Trophoblast cell (in vitro differentiated cells and primary cell): Measurements from ENCODE around the gene ULK1.
A peak's percentile ranks its signal among the peaks of the same experiment; 100 is the strongest.

Source experiments
- DNase-seq, 2 donors: peaks; one replicate each; pipeline ENCODE4 v3.0.0-alpha.2; 2016
- H2AFZ ChIP-seq: 2 replicates; pipeline ENCODE4 v1.6.1; 2013; ENCODE audit warnings: low read length, moderate library complexity, mild to moderate bottlenecking; ENCODE audit not compliant: insufficient read depth, poor library complexity
- H2AK5ac ChIP-seq: 2 replicates; pipeline ENCODE4 v1.6.1; 2013; ENCODE audit warnings: mild to moderate bottlenecking, low read length
- H2BK120ac ChIP-seq: 2 replicates; pipeline ENCODE4 v1.6.1; 2013; ENCODE audit warnings: low read length, mild to moderate bottlenecking, moderate library complexity; ENCODE audit not compliant: insufficient read depth, poor library complexity
- H2BK12ac ChIP-seq: 2 replicates; pipeline ENCODE4 v1.6.1; 2013; ENCODE audit warnings: mild to moderate bottlenecking, low read length, moderate library complexity
- H2BK5ac ChIP-seq: 2 replicates; pipeline ENCODE4 v1.6.1; 2013; ENCODE audit warnings: low read length, low read depth, moderate library complexity, mild to moderate bottlenecking; ENCODE audit not compliant: poor library complexity
- H3K14ac ChIP-seq: 2 replicates; pipeline ENCODE4 v1.6.1; 2013; ENCODE audit warnings: mild to moderate bottlenecking, low read length
- H3K18ac ChIP-seq: 2 replicates; pipeline ENCODE4 v1.6.1; 2013; ENCODE audit warnings: mild to moderate bottlenecking, low read length
- H3K23ac ChIP-seq: 2 replicates; pipeline ENCODE4 v1.6.1; 2013; ENCODE audit warnings: low read length
- H3K27ac ChIP-seq: 2 replicates; pipeline ENCODE4 v1.5.1; 2013; ENCODE audit warnings: low read depth, mild to moderate bottlenecking, inconsistent platforms, low read length, moderate library complexity
- H3K27me3 ChIP-seq: 2 replicates; pipeline ENCODE4 v1.6.1; 2013; ENCODE audit warnings: inconsistent platforms, mild to moderate bottlenecking, low read length, moderate library complexity; ENCODE audit not compliant: insufficient read depth
- H3K36me3 ChIP-seq, 2 experiments: 1 replicate in 1 of 2; 2 replicates in 1 of 2; pipeline ENCODE4 v1.6.1; 2013; ENCODE audit warnings: low read length in 2 of 2, mild to moderate bottlenecking in 2 of 2, moderate library complexity in 1 of 2; ENCODE audit not compliant: insufficient read depth in 2 of 2, control insufficient read depth in 1 of 2
- H3K4ac ChIP-seq: 2 replicates; pipeline ENCODE4 v1.6.1; 2013; ENCODE audit warnings: low read depth, mild to moderate bottlenecking, low read length, moderate library complexity
- H3K4me1 ChIP-seq, 2 experiments: 1 replicate in 1 of 2; 2 replicates in 1 of 2; pipeline ENCODE4 v1.6.1; 2013; ENCODE audit warnings: low read length in 2 of 2, mild to moderate bottlenecking in 2 of 2, moderate library complexity in 1 of 2; ENCODE audit not compliant: insufficient read depth in 2 of 2, control insufficient read depth in 1 of 2
- H3K4me2 ChIP-seq: 2 replicates; pipeline ENCODE4 v1.6.1; 2013; ENCODE audit warnings: inconsistent platforms, mild to moderate bottlenecking, low read length, moderate library complexity
- H3K4me3 ChIP-seq: 2 replicates; pipeline ENCODE4 v1.5.1; 2013; ENCODE audit warnings: mild to moderate bottlenecking, low read depth, low read length, inconsistent platforms
- H3K79me1 ChIP-seq: one replicate; pipeline ENCODE4 v1.6.1; 2013; ENCODE audit warnings: low read length
- H3K79me2 ChIP-seq: 2 replicates; pipeline ENCODE4 v1.6.1; 2013; ENCODE audit warnings: low read length, mild to moderate bottlenecking; ENCODE audit not compliant: control insufficient read depth, insufficient read depth, poor library complexity
- H3K9ac ChIP-seq: 2 replicates; pipeline ENCODE4 v1.6.1; 2013; ENCODE audit warnings: mild to moderate bottlenecking, low read length
- H3K9me3 ChIP-seq: 2 replicates; pipeline ENCODE4 v1.6.1; 2013; ENCODE audit warnings: low read depth, mild to moderate bottlenecking, control low read depth, inconsistent platforms, low read length; ENCODE audit not compliant: insufficient read depth
- H4K12ac ChIP-seq: 2 replicates; pipeline ENCODE4 v1.6.1; 2013; ENCODE audit warnings: low read depth, mild to moderate bottlenecking, low read length, moderate library complexity
- H4K8ac ChIP-seq: 2 replicates; pipeline ENCODE4 v1.6.1; 2013; ENCODE audit warnings: low read depth, mild to moderate bottlenecking, low read length, moderate library complexity
- H4K91ac ChIP-seq: one replicate; pipeline ENCODE4 v1.6.1; 2013; ENCODE audit warnings: low read depth, mild to moderate bottlenecking, low read length, moderate library complexity
- WGBS: extraction: QIAGEN DNeasy Blood & Tissue Kit; methylation state at CpG from one replicate; pipeline ENCODE4 v1.1.7; 2013; ENCODE audit warnings: missing lambda C conversion rate; ENCODE audit not compliant: insufficient read length, insufficient coverage; ENCODE audit errors: extremely low coverage; 5-methylcytosine and 5-hydroxymethylcytosine counted together

ULK1 gene

DNA sequence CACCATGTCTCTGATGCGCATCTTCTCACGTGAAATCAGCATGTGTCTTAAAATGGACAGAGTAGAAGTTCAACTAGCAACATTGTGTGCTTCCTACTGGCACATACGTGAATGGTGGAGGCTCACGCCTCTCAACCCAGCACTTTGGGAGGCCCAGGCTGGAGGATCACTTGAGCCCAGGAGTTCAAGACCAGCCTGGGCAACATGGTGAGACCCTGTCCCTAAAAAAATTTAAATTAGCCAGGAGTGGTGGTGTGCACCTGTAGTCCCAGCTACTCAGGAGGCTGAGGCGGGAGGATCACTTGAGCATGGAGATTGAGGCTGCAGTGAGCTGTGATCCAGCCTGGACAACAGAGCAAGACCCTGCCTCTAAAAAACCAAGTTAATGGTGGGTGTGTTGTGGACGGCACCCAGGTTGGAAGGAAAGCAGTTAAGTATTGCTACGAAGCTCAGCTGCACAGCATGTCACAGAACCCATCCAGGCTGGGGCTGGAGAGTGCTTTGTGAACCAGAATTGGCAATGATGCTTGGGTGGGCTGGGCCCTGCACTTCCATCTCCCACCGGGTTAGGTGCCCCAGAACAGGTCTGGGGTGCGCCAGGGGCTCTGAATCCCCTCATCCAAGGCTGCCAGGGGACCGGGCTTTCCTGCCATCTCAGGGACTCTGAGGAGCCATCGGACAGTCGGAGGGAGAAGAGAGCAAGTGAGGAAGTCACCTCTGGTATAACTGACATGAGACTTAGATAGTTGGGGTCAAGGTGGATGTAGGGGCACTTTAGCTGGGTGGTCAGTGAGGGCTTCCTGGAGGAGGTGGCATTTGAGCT lies 33.0 kb upstream of the ULK1 start:
- Histone ChIP-seq H4K12ac (no peak overlapping the region), H4K91ac (peak overlapping the region; percentile 80), H3K4ac (no peak overlapping the region), H3K79me1 (peaks cover 26% of the 10 kb centered on the region), H4K8ac (peak overlapping the region; percentile 34), H2AK5ac (peak overlapping the region; percentile 65), H2BK5ac (peak overlapping the region; percentile 33), H2AFZ (no peak overlapping the region), H3K27me3 (no peaks in the 10 kb centered on the region), H3K4me3 (no peak overlapping the region), H3K23ac (no peak overlapping the region), H3K79me2 (peaks cover 2% of the 10 kb centered on the region), H3K9me3 (no peaks in the 10 kb centered on the region), H3K9ac (no peak overlapping the region), H2BK12ac (peak overlapping the region; percentile 51), H3K4me2 (no peak overlapping the region), H3K36me3 (no peaks in the 10 kb centered on the region), H3K18ac (peak overlapping the region; percentile 56), H3K14ac (peak overlapping the region; percentile 36), H3K27ac (peak overlapping the region; percentile 56), H2BK120ac (peak overlapping the region; percentile 67), H3K4me1 (peaks cover 30 to 35% of the 10 kb centered on the region in 2 experiments)
- DNase-seq = no peak
- WGBS = no CpG with 5 or more reads among the region's 12 CpGs

DNA sequence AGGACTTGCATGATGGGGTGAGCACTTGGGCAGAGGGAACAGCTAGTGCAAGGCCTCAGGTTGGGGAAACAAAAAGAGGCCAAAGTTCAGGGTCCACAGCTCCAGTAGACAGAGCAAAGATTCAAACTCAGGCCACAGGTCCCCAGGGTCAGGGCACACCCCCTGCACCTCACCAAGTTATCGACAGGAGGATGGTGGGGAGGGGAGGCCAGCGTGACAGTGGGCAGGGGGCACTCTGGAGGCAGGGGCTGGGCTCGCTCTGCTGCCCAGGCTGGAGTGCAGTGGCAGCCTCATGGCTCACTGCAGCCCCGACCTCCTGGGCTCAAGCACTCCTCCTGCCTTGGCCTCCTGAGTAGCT lies 32.4 kb upstream of the ULK1 start:
- no peak overlapping the region for H3K4me3 ChIP-seq
- H3K14ac ChIP-seq = peak overlapping the region; percentile 46
- no peaks in the 10 kb centered on the region for H3K36me3 ChIP-seq
- H2BK12ac ChIP-seq = peak overlapping the region; percentile 8
- peaks cover 2% of the 10 kb centered on the region for H3K79me2 ChIP-seq
- H3K4me1 ChIP-seq = peaks cover 30 to 35% of the 10 kb centered on the region in 2 experiments
- H4K91ac ChIP-seq = peak overlapping the region; percentile 80
- H3K27me3 ChIP-seq = no peaks in the 10 kb centered on the region
- no peak overlapping the region for H3K18ac ChIP-seq
- no peak overlapping the region for H3K9ac ChIP-seq
- peaks cover 26% of the 10 kb centered on the region for H3K79me1 ChIP-seq
- WGBS = no CpG with 5 or more reads among the region's 4 CpGs
- H3K27ac ChIP-seq = no peak overlapping the region
- no peaks in the 10 kb centered on the region for H3K9me3 ChIP-seq
- H3K4ac ChIP-seq = no peak overlapping the region
- H3K23ac ChIP-seq = no peak overlapping the region
- no peak overlapping the region for H2AFZ ChIP-seq
- H2BK120ac ChIP-seq = no peak overlapping the region
- H2AK5ac ChIP-seq = peak overlapping the region; percentile 28
- H2BK5ac ChIP-seq = no peak overlapping the region
- H4K12ac ChIP-seq = no peak overlapping the region
- DNase-seq = no peak
- no peak overlapping the region for H4K8ac ChIP-seq
- H3K4me2 ChIP-seq = no peak overlapping the region

DNA sequence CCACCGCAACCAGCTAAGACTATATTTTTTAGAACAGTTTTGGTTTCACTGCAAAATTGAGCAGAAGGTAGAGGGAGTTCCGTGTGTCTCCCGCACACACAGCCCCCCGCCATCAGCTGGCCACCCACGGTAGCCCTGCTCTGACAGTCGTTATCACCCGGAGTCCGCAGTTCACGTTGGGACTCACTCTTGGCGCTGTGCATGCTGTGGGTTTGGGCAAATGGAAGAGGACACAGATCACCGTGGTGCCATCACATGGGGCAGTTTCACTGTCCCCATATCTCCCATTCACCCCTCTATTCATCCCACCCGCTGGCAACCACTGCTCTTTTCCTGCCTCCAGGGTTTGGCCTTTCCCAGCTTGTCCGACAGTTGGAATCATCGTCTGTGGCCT lies 31.8 kb upstream of the ULK1 start:
- Histone ChIP-seq H4K91ac (peak overlapping the region; percentile 28), H2AFZ (no peak overlapping the region), H3K9ac (no peak overlapping the region), H3K18ac (no peak overlapping the region), H3K27me3 (no peaks in the 10 kb centered on the region), H3K14ac (no peak overlapping the region), H3K4ac (no peak overlapping the region), H4K8ac (peak overlapping the region; percentile 0), H3K9me3 (no peaks in the 10 kb centered on the region), H3K4me3 (no peak overlapping the region), H3K23ac (no peak overlapping the region), H3K79me2 (peaks cover 2% of the 10 kb centered on the region), H3K4me1 (peaks cover 30 to 35% of the 10 kb centered on the region in 2 experiments), H3K4me2 (no peak overlapping the region), H4K12ac (no peak overlapping the region), H2AK5ac (no peak overlapping the region), H2BK5ac (no peak overlapping the region), H2BK120ac (no peak overlapping the region), H2BK12ac (no peak overlapping the region), H3K79me1 (peaks cover 26% of the 10 kb centered on the region), H3K27ac (peak overlapping the region; percentile 92), H3K36me3 (no peaks in the 10 kb centered on the region)
- DNase-seq = no peak
- no CpG with 5 or more reads among the region's 14 CpGs for WGBS

DNA sequence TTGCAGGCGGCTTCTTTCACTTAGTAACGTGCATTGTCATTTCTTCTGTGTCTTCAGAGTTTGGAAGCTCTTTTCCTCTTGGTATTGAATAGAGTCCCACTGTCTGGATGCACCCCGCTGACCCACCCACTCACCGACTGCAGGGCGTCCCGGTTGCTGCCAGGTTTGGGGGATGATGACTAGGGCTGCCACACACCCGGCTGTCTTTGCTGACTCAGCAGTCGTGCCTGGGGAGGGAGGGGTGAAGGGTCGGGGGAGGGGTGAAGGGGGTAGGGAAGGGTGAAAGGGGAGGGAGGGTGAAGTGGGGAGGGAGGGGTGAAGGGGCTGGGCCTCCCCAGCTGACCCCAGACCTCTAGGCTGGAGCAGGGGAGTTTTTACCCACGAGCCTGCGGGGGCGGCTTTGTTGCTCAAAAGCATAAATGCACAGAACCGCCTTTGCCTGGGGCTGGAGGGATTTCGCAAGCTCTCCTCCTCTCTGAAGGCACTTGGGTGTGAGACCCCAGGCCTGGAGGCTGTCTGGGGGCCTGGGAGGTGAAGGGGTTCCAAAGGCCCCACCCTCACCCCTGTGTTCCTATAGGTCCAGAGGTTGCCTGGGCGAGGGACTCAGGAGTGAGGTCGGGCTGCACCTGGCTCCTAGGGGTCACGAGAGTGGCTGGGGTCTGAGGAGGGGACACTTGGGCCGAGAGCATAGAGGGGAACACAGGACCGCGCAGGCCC lies 31.3 kb upstream of the ULK1 start:
- H3K4me2 ChIP-seq = peak overlapping the region; percentile 46

More for the DNA sequence above, 31.3 kb upstream of the ULK1 start:
- WGBS = 100% methylated on average over 1 of the region's 20 CpGs
- H3K79me2 ChIP-seq = peaks cover 2% of the 10 kb centered on the region
- H3K27me3 ChIP-seq = no peaks in the 10 kb centered on the region
- no peak overlapping the region for H2AFZ ChIP-seq
- peak overlapping the region; percentile 63 for H2BK12ac ChIP-seq
- peak overlapping the region; percentile 92 for H3K27ac ChIP-seq
- H2BK5ac ChIP-seq = peak overlapping the region; percentile 56
- H2AK5ac ChIP-seq = peak overlapping the region; percentile 31
- H3K4ac ChIP-seq = peak overlapping the region; percentile 13
- peak overlapping the region; percentile 77 for H2BK120ac ChIP-seq
- H3K18ac ChIP-seq = peak overlapping the region; percentile 31
- H3K4me1 ChIP-seq = peaks cover 30 to 35% of the 10 kb centered on the region in 2 experiments
- H3K4me3 ChIP-seq = no peak overlapping the region
- H4K8ac ChIP-seq = peak overlapping the region; percentile 18
- H3K9ac ChIP-seq = no peak overlapping the region
- peak overlapping the region; percentile 67 for H3K14ac ChIP-seq
- DNase-seq = peak; percentile 19 to 51
- H3K36me3 ChIP-seq = no peaks in the 10 kb centered on the region
- H3K23ac ChIP-seq = no peak overlapping the region
- peak overlapping the region; percentile 68 for H4K91ac ChIP-seq
- H4K12ac ChIP-seq = no peak overlapping the region
- H3K79me1 ChIP-seq = peaks cover 26% of the 10 kb centered on the region
- H3K9me3 ChIP-seq = no peaks in the 10 kb centered on the region
